Measurements from ENCODE around the gene HARS1.
"Not testable (repeated sequence)": the region's sequence is repeated elsewhere in the genome, so short reads cannot be mapped to it uniquely, and the experiment has no call there.

Gene HARS1

GRCh38 chr5:140674211-140674610 lies 17.0 kb downstream of the HARS1 start:
- DNase-seq = no peak

- no peak for DNase-seq
Observed at GRCh38 chr5:140673187-140673976, 17.8 kb downstream of the HARS1 start, which contains the start of gene DND1. Gene DND1, minus strand, starts transcription at chr5:140673576. Its CDS starts 34 bp downstream, at chr5:140673542.

GRCh38 chr5:140672455-140673186 lies 18.5 kb downstream of the HARS1 start:
- no peak for DNase-seq

GRCh38 chr5:140671472-140672125 lies 19.6 kb downstream of the HARS1 start:
- DNase-seq = no peak

GRCh38 chr5:140671035-140671434 lies 20.1 kb downstream of the HARS1 start:
- not testable (repeated sequence) for DNase-seq

- peak; percentile 93 for DNase-seq
Observed at GRCh38 chr5:140664359-140665119, 26.6 kb downstream of the HARS1 start, which contains the start of gene WDR55. Gene WDR55, plus strand, starts transcription at chr5:140664904. Its CDS starts 9 bp downstream, at chr5:140664913.

- no peak for DNase-seq
Observed at GRCh38 chr5:140664030-140664358, 27.2 kb downstream of the HARS1 start.

- DNase-seq = not testable (repeated sequence)
Observed at GRCh38 chr5:140660371-140660770, 30.8 kb downstream of the HARS1 start.

- no peak for DNase-seq
Observed at GRCh38 chr5:140658870-140659269, 32.3 kb downstream of the HARS1 start.

GRCh38 chr5:140647042-140647419 lies 44.1 kb downstream of the HARS1 start:
- DNase-seq = no peak

GRCh38 chr5:140642718-140643117 lies 48.5 kb downstream of the HARS1 start:
- DNase-seq = no peak

GRCh38 chr5:140641716-140642115 lies 49.5 kb downstream of the HARS1 start:
- DNase-seq = no peak

- DNase-seq = peak; percentile 95
Observed at GRCh38 chr5:140639148-140639981, 51.8 kb downstream of the HARS1 start, which contains the start of gene TMCO6. Gene TMCO6, plus strand, starts transcription at chr5:140639451. Its CDS starts 77 bp downstream, at chr5:140639528.

GRCh38 chr5:140638898-140639147 lies 52.3 kb downstream of the HARS1 start:
- not testable (repeated sequence) for DNase-seq

GRCh38 chr5:140637371-140638100 lies 53.6 kb downstream of the HARS1 start:
- no peak for DNase-seq

GRCh38 chr5:140635291-140636257 lies 55.6 kb downstream of the HARS1 start:
- peak; percentile 8 for DNase-seq

GRCh38 chr5:140634103-140634502 lies 57.1 kb downstream of the HARS1 start:
- no peak for DNase-seq

GRCh38 chr5:140633501-140633900 lies 57.7 kb downstream of the HARS1 start:
- DNase-seq = no peak

GRCh38 chr5:140633021-140633471 lies 58.1 kb downstream of the HARS1 start, which contains the start of gene CD14:
Gene CD14, minus strand, starts transcription at chr5:140633175. Its CDS starts 104 bp downstream, at chr5:140633071.
- DNase-seq = no peak

Measured in CD4-positive, alpha-beta T cell treated with Interleukin-4 for 4 hours (primary cell).